Activated naive CD4-positive, alpha-beta T cell treated with anti-CD3 and anti-CD28 coated beads, Interleukin-2, amount 50 U/mL, for 72 hours (primary cell): ENCODE measurements around the gene ATP5F1D. TPM values are rescaled to one million over a fixed set of nuclear protein-coding genes. Genes with fewer than 3 reads are reported as not detected.

Source experiments
- ATAC-seq, 2 donors: fragments of 150-1000 bp; cut with Tn5 transposase; 2 replicates each; pipeline ENCODE4 v1.10.0; 2021; ENCODE audit warnings: mild to moderate bottlenecking in 2 of 2, moderate library complexity in 2 of 2
- DNase-seq, 2 donors: peaks; one replicate each; pipeline ENCODE4 v3.0.0; 2021 to 2022; ENCODE audit warnings: low spot score in 2 of 2
- H3K27ac Mint-ChIP-seq, 2 donors: one replicate each; pipeline ENCODE4 v1.8.0; 2022; ENCODE audit warnings: mild to moderate bottlenecking in 2 of 2, mixed read lengths in 2 of 2
- H3K36me3 Mint-ChIP-seq, 2 donors: one replicate each; pipeline ENCODE4 v1.8.0; 2022; ENCODE audit warnings: mixed read lengths in 2 of 2
- H3K9me3 Mint-ChIP-seq, 2 donors: one replicate each; pipeline ENCODE4 v1.8.0; 2022; ENCODE audit warnings: mixed read lengths in 2 of 2
- total RNA-seq, 2 donors: library from RNA; stranded (reverse); gene quantifications; one replicate each; pipeline ENCODE4 v1.2.3, GENCODE V29; 2022

The ATP5F1D gene
- total RNA-seq, 2 donors from 2014 or later, result 114 to 201 TPM

GRCh38 chr19:1268226-1269064 lies 26.9 kb downstream of the ATP5F1D start:
- Mint-ChIP-seq H3K27ac (peak overlapping the region; percentile 82 to 95), H3K9me3 (no peaks in the 10 kb centered on the region), H3K36me3 (peaks cover 31 to 34% of the 10 kb centered on the region in 2 donors)
- no peak for DNase-seq
- ATAC-seq, result no peak

- no peaks in the 10 kb centered on the region for H3K9me3 Mint-ChIP-seq
- H3K27ac Mint-ChIP-seq, result peak within 1 kb of the TSS; percentile 95 to 99
- peaks cover 34 to 37% of the 10 kb centered on the region in 2 donors for H3K36me3 Mint-ChIP-seq
- ATAC-seq, result peak; percentile 78 to 82
- peak; percentile 99 to 100 for DNase-seq
These were observed 27.5 kb downstream of the ATP5F1D start, which contains the start of gene CIRBP for GRCh38 chr19:1269065-1269477. Gene CIRBP, plus strand, starts transcription at chr19:1269332. Its CDS starts 1,602 bp downstream, at chr19:1270934.

- H3K27ac Mint-ChIP-seq, result peak overlapping the region; percentile 95 to 99
- peak; percentile 28 to 34 for ATAC-seq
- peaks cover 34 to 38% of the 10 kb centered on the region in 2 donors for H3K36me3 Mint-ChIP-seq
- peak; percentile 89 to 92 for DNase-seq
- no peaks in the 10 kb centered on the region for H3K9me3 Mint-ChIP-seq
These were observed 28.1 kb downstream of the ATP5F1D start for GRCh38 chr19:1269478-1270212.

GRCh38 chr19:1270213-1270853 lies 28.8 kb downstream of the ATP5F1D start:
- no peak for ATAC-seq
- Mint-ChIP-seq H3K9me3 (no peaks in the 10 kb centered on the region), H3K36me3 (peaks cover 34 to 38% of the 10 kb centered on the region in 2 donors), H3K27ac (peak overlapping the region; percentile 95 to 99)
- DNase-seq, result no peak

GRCh38 chr19:1270854-1271527 lies 29.4 kb downstream of the ATP5F1D start:
- DNase-seq (no peak), ATAC-seq (no peak)
- Mint-ChIP-seq H3K9me3 (no peaks in the 10 kb centered on the region), H3K36me3 (peaks cover 34 to 38% of the 10 kb centered on the region in 2 donors), H3K27ac (peak overlapping the region; percentile 95 to 99)

- ATAC-seq (no peak), DNase-seq (no peak)
- no peaks in the 10 kb centered on the region for H3K9me3 Mint-ChIP-seq
- H3K36me3 Mint-ChIP-seq, result peaks cover 38 to 44% of the 10 kb centered on the region in 2 donors
- H3K27ac Mint-ChIP-seq, result peak overlapping the region; percentile 95 to 99
These were observed 30.2 kb downstream of the ATP5F1D start for GRCh38 chr19:1271528-1272422.

GRCh38 chr19:1272423-1273262 lies 31.1 kb downstream of the ATP5F1D start:
- no peak for DNase-seq
- Mint-ChIP-seq H3K36me3 (peaks cover 41 to 46% of the 10 kb centered on the region in 2 donors), H3K27ac (peak overlapping the region in 1 of 2 donors; percentile 94), H3K9me3 (no peaks in the 10 kb centered on the region)
- ATAC-seq, result no peak

- peak overlapping the region; percentile 24 to 94 for H3K27ac Mint-ChIP-seq
- no peak for DNase-seq
- no peaks in the 10 kb centered on the region for H3K9me3 Mint-ChIP-seq
- no peak for ATAC-seq
- H3K36me3 Mint-ChIP-seq, result peaks cover 41 to 46% of the 10 kb centered on the region in 2 donors
These were observed 31.9 kb downstream of the ATP5F1D start for GRCh38 chr19:1273263-1274041.

GRCh38 chr19:1274081-1274851 lies 32.7 kb downstream of the ATP5F1D start:
- peak overlapping the region; percentile 24 to 75 for H3K27ac Mint-ChIP-seq
- ATAC-seq, result no peak
- DNase-seq, result no peak
- H3K36me3 Mint-ChIP-seq, result peaks cover 41 to 46% of the 10 kb centered on the region in 2 donors
- H3K9me3 Mint-ChIP-seq, result no peaks in the 10 kb centered on the region

- Mint-ChIP-seq H3K27ac (peak overlapping the region; percentile 24 to 72), H3K9me3 (no peaks in the 10 kb centered on the region), H3K36me3 (peaks cover 45% of the 10 kb centered on the region in 2 donors)
- DNase-seq, result no peak
- ATAC-seq, result no peak
These were observed 33.3 kb downstream of the ATP5F1D start for GRCh38 chr19:1274852-1275259.

GRCh38 chr19:1275260-1275975 lies 33.9 kb downstream of the ATP5F1D start, which contains the start of gene FAM174C:
Gene FAM174C, plus strand, starts transcription at chr19:1275530. Its CDS starts 20 bp downstream, at chr19:1275550.
- ATAC-seq (peak; percentile 87 to 90), DNase-seq (peak; percentile 92 to 97)
- Mint-ChIP-seq H3K27ac (peak within 1 kb of the TSS; percentile 88 to 96), H3K9me3 (no peaks in the 10 kb centered on the region), H3K36me3 (peaks cover 39 to 44% of the 10 kb centered on the region in 2 donors)

GRCh38 chr19:1275976-1276627 lies 34.6 kb downstream of the ATP5F1D start:
- ATAC-seq, result no peak
- DNase-seq, result peak; percentile 51 to 73
- H3K36me3 Mint-ChIP-seq, result peaks cover 32 to 37% of the 10 kb centered on the region in 2 donors
- H3K9me3 Mint-ChIP-seq, result no peaks in the 10 kb centered on the region
- peak overlapping the region; percentile 88 to 96 for H3K27ac Mint-ChIP-seq
